ENCODE data around the gene FRS3. TPM values are rescaled to one million over a fixed set of nuclear protein-coding genes. Genes with fewer than 3 reads are reported as not detected.
A peak's percentile ranks its signal among the peaks of the same experiment; 100 is the strongest.

The FRS3 gene
- total RNA-seq, 1 experiment from 2014 or later: 5.9 TPM

DNA sequence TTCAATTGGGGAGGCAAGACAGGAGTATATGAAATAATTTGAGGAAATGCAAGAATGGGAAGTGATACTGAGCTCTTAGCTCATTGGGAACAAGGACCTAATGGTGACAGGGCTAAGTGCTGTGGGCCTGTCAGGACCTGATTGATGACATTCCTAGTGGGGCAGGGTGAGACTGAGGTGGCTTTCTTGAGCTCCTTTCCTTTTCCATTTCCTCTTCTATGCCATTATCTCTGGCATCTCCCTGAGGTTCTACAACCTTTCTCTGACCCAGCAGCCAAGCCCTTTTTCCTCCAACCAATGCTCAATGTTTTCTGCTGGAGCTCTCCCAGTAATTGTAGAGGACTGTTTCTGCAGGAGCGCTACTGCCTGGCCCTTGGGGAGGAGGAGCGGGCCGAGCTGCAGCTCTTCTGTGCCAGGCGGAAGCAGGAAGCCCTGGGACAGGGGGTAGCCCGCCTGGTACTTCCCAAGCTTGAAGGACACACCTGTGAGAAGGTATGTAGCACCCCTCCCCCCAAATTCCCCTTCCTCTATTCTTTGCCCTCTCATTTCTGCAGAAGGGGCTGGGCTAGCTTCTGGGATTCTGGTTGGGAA, 5.0 kb upstream of the FRS3 start:
- ChIA-PET POLR2A (no interaction called here), CTCF (interaction anchor here (0.7 to 1.4 kb wide), 4 partner anchors 136 to 763 kb away, joined by 3 read pairs; partner anchors contain the start of genes BYSL and MED20), RAD21 (ENCODE audit: low non-redundant PET in 1 of 2, low total read pairs in 2 of 2, uncharacterized antibody in 2 of 2, unreplicated experiment in 2 of 2) (no interaction called here)
- TF ChIP-seq JUND (IDR thresholded peaks at IDR 0.05): no peak
- TF ChIP-seq, protein P1, sequence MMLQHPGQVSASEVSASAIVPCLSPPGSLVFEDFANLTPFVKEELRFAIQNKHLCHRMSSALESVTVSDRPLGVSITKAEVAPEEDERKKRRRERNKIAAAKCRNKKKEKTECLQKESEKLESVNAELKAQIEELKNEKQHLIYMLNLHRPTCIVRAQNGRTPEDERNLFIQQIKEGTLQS (IDR thresholded peaks at IDR 0.05): no peak
- TF ChIP-seq, protein P2, sequence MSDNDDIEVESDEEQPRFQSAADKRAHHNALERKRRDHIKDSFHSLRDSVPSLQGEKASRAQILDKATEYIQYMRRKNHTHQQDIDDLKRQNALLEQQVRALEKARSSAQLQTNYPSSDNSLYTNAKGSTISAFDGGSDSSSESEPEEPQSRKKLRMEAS (IDR thresholded peaks at IDR 0.05): no peak
- no peak for TF ChIP-seq SIN3A (IDR thresholded peaks at IDR 0.05; ENCODE audit: low read depth)
- no peak for TF ChIP-seq FOSL1 (IDR thresholded peaks at IDR 0.05; ENCODE audit: low read depth)
- TF ChIP-seq, protein P3, sequence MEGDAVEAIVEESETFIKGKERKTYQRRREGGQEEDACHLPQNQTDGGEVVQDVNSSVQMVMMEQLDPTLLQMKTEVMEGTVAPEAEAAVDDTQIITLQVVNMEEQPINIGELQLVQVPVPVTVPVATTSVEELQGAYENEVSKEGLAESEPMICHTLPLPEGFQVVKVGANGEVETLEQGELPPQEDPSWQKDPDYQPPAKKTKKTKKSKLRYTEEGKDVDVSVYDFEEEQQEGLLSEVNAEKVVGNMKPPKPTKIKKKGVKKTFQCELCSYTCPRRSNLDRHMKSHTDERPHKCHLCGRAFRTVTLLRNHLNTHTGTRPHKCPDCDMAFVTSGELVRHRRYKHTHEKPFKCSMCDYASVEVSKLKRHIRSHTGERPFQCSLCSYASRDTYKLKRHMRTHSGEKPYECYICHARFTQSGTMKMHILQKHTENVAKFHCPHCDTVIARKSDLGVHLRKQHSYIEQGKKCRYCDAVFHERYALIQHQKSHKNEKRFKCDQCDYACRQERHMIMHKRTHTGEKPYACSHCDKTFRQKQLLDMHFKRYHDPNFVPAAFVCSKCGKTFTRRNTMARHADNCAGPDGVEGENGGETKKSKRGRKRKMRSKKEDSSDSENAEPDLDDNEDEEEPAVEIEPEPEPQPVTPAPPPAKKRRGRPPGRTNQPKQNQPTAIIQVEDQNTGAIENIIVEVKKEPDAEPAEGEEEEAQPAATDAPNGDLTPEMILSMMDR (IDR thresholded peaks at IDR 0.05 in 2 of 3, conservative IDR thresholded peaks at IDR 0.05 in 1 of 3; ENCODE audit: borderline replicate concordance in 1 of 3, insufficient read depth in 1 of 3, low read depth in 2 of 3, low read length in 2 of 3): 0 out of 6 replicates have a peak, but pooled peaks of 1 of the 3 experiments have one; percentile 1
- no peak for TF ChIP-seq CBX3 (IDR thresholded peaks at IDR 0.05; ENCODE audit: low read depth)
- no peaks in the 10 kb centered on the region for H3K9me2 ChIP-seq (ENCODE audit: insufficient read depth)
- no peak for ATAC-seq
- H3K9ac ChIP-seq (ENCODE audit: low read length): no peak overlapping the region
- H4K20me1 ChIP-seq (ENCODE audit: insufficient read depth): no peaks in the 10 kb centered on the region
- H3K36me3 ChIP-seq (ENCODE audit: control insufficient read depth in 1 of 2, insufficient read depth in 2 of 2, low read length in 2 of 2): peaks cover 4 to 7% of the 10 kb centered on the region in 2 experiments
- peaks cover 15 to 28% of the 10 kb centered on the region in 2 experiments for H3K4me1 ChIP-seq (ENCODE audit: control insufficient read depth in 1 of 2, insufficient read depth in 2 of 2, low read length in 2 of 2)
- no TSS peak for BruUV-seq (replicated peaks)
- no peaks in the 10 kb centered on the region for H3K27me3 ChIP-seq (ENCODE audit: insufficient read depth, low read length)
- DNase-seq (ENCODE audit: low read depth, low spot score): no peak
- intact Hi-C loops (cut with micrococcal nuclease): loop anchor here (5.0 to 10.0 kb wide), 3 partner anchors 153 to 430 kb away; partner anchors contain the start of gene MRPS10
- no peaks in the 10 kb centered on the region for H3K9me3 ChIP-seq (ENCODE audit: control insufficient read depth in 1 of 2, insufficient read depth in 1 of 2, low read depth in 1 of 2, low read length in 2 of 2)
- peaks cover 19% of the 10 kb centered on the region for H3K79me2 ChIP-seq (ENCODE audit: insufficient read depth, low read length)
- H3K4me3 ChIP-seq (replicated peaks in 1 of 2; ENCODE audit: low read depth in 1 of 2, low read length in 2 of 2): no peak overlapping the region
- no peak overlapping the region for H2AFZ ChIP-seq (ENCODE audit: low read depth, low read length, poor library complexity, severe bottlenecking)
- H3K27ac ChIP-seq (ENCODE audit: low read depth, low read length): no peak overlapping the region
- H3K4me2 ChIP-seq (ENCODE audit: low read length): no peak overlapping the region
